ENCODE measurements around the gene ZNF444.
"Not testable (repeated sequence)": the region's sequence is repeated elsewhere in the genome, so short reads cannot be mapped to it uniquely, and the experiment has no call there.

- not testable (repeated sequence) for TF ChIP-seq POLR2A, CTCF (IDR thresholded peaks at IDR 0.05)
These were observed 42.9 kb upstream of the ZNF444 start for GRCh38 chr19:56098237-56098636.
